PC-3 (cell line): ENCODE results near the gene AEBP2.

Source experiments
- EZH2 ChIP-seq: fragments of 300-600 bp; sonication (generic); IDR thresholded peaks from one replicate; pipeline ENCODE4 v1.6.1; 2017; ENCODE audit warnings: antibody characterized with exemption, mild to moderate bottlenecking, low read length; ENCODE audit not compliant: unreplicated experiment
- TF ChIP-seq, protein P1 (sequence below): fragments of 300-600 bp; sonication (generic); conservative IDR thresholded peaks from 2 replicates; pipeline ENCODE4 v1.5.1; 2017; ENCODE audit warnings: antibody characterized with exemption, low read depth, mild to moderate bottlenecking, low read length

DNA sequence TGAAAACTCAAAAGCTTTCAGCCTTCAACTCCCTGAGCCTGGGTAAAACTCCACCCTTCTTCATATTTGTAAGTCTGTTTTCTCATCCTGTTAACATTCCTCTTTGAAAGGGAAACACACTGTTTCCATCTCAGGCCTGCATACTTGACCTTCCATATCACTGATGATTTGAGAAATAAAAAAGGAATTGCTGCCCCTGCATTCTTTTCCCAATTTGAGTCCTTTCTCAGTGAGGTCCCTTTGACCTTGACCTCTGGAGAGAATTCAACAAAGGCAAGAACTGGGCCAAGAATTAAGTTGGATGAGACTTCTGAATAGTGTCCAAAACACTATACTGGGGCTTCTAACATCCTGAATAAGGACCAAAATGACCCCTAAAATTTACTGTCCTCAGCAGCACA lies 108.0 kb downstream of the AEBP2 start:
- TF ChIP-seq, protein P1, sequence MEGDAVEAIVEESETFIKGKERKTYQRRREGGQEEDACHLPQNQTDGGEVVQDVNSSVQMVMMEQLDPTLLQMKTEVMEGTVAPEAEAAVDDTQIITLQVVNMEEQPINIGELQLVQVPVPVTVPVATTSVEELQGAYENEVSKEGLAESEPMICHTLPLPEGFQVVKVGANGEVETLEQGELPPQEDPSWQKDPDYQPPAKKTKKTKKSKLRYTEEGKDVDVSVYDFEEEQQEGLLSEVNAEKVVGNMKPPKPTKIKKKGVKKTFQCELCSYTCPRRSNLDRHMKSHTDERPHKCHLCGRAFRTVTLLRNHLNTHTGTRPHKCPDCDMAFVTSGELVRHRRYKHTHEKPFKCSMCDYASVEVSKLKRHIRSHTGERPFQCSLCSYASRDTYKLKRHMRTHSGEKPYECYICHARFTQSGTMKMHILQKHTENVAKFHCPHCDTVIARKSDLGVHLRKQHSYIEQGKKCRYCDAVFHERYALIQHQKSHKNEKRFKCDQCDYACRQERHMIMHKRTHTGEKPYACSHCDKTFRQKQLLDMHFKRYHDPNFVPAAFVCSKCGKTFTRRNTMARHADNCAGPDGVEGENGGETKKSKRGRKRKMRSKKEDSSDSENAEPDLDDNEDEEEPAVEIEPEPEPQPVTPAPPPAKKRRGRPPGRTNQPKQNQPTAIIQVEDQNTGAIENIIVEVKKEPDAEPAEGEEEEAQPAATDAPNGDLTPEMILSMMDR: no peak
- TF ChIP-seq EZH2: no peak
